ENCODE measurements around the gene TTBK2. TPM values are rescaled to one million over a fixed set of nuclear protein-coding genes. Genes with fewer than 3 reads are reported as not detected.

The TTBK2 gene
- total RNA-seq (2021; ENCODE audit: unreplicated experiment) (17.2 TPM), Bru-seq, nascent RNA (percentile 74 among the genes with signal in this experiment), BruChase-seq, experiment 1, labeled RNA remaining after a 2-hour chase (percentile 73 among the genes with signal in this experiment), BruChase-seq, experiment 2, labeled RNA remaining after a 6-hour chase (percentile 72 among the genes with signal in this experiment)
- polyA plus RNA-seq (2012; ENCODE audit: insufficient read length) = 7.4 TPM
- long read RNA-seq, partial matches to known transcripts = 1 of 9 reads
- long read RNA-seq, other reads (novel, unspliced or antisense) = 8 of 9 reads

GRCh38 chr15:42920519-42921341 is at the start of gene TTBK2:
TSS of gene TTBK2 (minus strand) at chr15:42920778. CDS start at chr15:42878617, 42,161 bp downstream.
- ChIA-PET POLR2A (no interaction called here), CTCF (no interaction called here)
- H3K9me3 ChIP-seq (ENCODE audit: control insufficient read depth, insufficient read depth, low read depth, low read length) = no peaks in the 10 kb centered on the region
- ATAC-seq (peak; percentile 99), DNase-seq (ENCODE audit: low read depth, low spot score) (peak; percentile 95)
- H3K4me3 ChIP-seq (ENCODE audit: low read depth in 2 of 2, low read length in 2 of 2) = peak within 1 kb of the TSS; percentile 78 to 84
- no TSS peak for BruUV-seq (replicated peaks)
- H3K27me3 ChIP-seq (ENCODE audit: control insufficient read depth, insufficient read depth, low read length) = no peaks in the 10 kb centered on the region
- no peaks in the 10 kb centered on the region for H3K36me3 ChIP-seq (ENCODE audit: control insufficient read depth, insufficient read depth, low read length)
- in situ Hi-C loops (cut with HindIII; ENCODE audit: low pct_unique_long_range_greater_than_20kb, low sequenced_read_pairs) (no loop called here), intact Hi-C loops (cut with micrococcal nuclease; ENCODE audit: unreplicated experiment) (no loop called here)
- no peak; the same call in 1 of the 2 replicates for TF ChIP-seq POLR2AphosphoS5 (IDR thresholded peaks at IDR 0.05; ENCODE audit: low read depth, low read length)
- peak; percentile 73; the same call in 1 of the 2 replicates for TF ChIP-seq SIN3A (IDR thresholded peaks at IDR 0.05; ENCODE audit: borderline replicate concordance, insufficient read depth, low read depth, low read length)
- TF ChIP-seq, protein P1, sequence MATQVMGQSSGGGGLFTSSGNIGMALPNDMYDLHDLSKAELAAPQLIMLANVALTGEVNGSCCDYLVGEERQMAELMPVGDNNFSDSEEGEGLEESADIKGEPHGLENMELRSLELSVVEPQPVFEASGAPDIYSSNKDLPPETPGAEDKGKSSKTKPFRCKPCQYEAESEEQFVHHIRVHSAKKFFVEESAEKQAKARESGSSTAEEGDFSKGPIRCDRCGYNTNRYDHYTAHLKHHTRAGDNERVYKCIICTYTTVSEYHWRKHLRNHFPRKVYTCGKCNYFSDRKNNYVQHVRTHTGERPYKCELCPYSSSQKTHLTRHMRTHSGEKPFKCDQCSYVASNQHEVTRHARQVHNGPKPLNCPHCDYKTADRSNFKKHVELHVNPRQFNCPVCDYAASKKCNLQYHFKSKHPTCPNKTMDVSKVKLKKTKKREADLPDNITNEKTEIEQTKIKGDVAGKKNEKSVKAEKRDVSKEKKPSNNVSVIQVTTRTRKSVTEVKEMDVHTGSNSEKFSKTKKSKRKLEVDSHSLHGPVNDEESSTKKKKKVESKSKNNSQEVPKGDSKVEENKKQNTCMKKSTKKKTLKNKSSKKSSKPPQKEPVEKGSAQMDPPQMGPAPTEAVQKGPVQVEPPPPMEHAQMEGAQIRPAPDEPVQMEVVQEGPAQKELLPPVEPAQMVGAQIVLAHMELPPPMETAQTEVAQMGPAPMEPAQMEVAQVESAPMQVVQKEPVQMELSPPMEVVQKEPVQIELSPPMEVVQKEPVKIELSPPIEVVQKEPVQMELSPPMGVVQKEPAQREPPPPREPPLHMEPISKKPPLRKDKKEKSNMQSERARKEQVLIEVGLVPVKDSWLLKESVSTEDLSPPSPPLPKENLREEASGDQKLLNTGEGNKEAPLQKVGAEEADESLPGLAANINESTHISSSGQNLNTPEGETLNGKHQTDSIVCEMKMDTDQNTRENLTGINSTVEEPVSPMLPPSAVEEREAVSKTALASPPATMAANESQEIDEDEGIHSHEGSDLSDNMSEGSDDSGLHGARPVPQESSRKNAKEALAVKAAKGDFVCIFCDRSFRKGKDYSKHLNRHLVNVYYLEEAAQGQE (IDR thresholded peaks at IDR 0.05; ENCODE audit: insufficient read depth in 1 of 2, low read depth in 2 of 2, low read length in 1 of 2) = no peak; a peak in 1 of 4 replicates
- peak; percentile 17; the same call in 1 of the 2 replicates for TF ChIP-seq TCF7L2 (IDR thresholded peaks at IDR 0.05; ENCODE audit: low read depth, low read length)
- no peak for TF ChIP-seq CTCF (IDR thresholded peaks at IDR 0.05)
- peaks cover 6% of the 10 kb centered on the region; the same call in 1 of the 2 replicates for H3K4me1 ChIP-seq (ENCODE audit: control insufficient read depth, insufficient read depth, low read length)
- H3K27ac ChIP-seq (ENCODE audit: low read length) = peak within 1 kb of the TSS; percentile 76

GRCh38 chr15:42964476-42964875 is 43.9 kb upstream of the TTBK2 start:
- H3K4me1 ChIP-seq (ENCODE audit: control insufficient read depth, insufficient read depth, low read length) = no peaks in the 10 kb centered on the region
- H3K27ac ChIP-seq (ENCODE audit: low read length) = no peak overlapping the region
- TF ChIP-seq TCF7L2 (IDR thresholded peaks at IDR 0.05; ENCODE audit: low read depth, low read length) = no peak
- TF ChIP-seq CTCF (IDR thresholded peaks at IDR 0.05) = no peak
- no peak for TF ChIP-seq SIN3A (IDR thresholded peaks at IDR 0.05; ENCODE audit: borderline replicate concordance, insufficient read depth, low read depth, low read length)
- no peak for TF ChIP-seq POLR2AphosphoS5 (IDR thresholded peaks at IDR 0.05; ENCODE audit: low read depth, low read length)
- TF ChIP-seq, protein P1 (IDR thresholded peaks at IDR 0.05; ENCODE audit: insufficient read depth in 1 of 2, low read depth in 2 of 2, low read length in 1 of 2) = no peak
- H3K27me3 ChIP-seq (ENCODE audit: control insufficient read depth, insufficient read depth, low read length) = no peaks in the 10 kb centered on the region
- H3K4me3 ChIP-seq (ENCODE audit: low read depth in 2 of 2, low read length in 2 of 2) = no peak overlapping the region
- intact Hi-C loops (cut with micrococcal nuclease; ENCODE audit: unreplicated experiment) = no loop called here
- POLR2A ChIA-PET = interaction anchor here (0.6 kb wide), 1 partner anchor 230 kb away, joined by 3 read pairs; no protein-coding TSS in a partner anchor
- no TSS peak for BruUV-seq (replicated peaks)
- ATAC-seq (no peak), DNase-seq (ENCODE audit: low read depth, low spot score) (no peak)
- in situ Hi-C loops (cut with HindIII; ENCODE audit: low pct_unique_long_range_greater_than_20kb, low sequenced_read_pairs) = no loop called here
- CTCF ChIA-PET = no interaction called here
- no peaks in the 10 kb centered on the region; the same call in 1 of the 2 replicates for H3K36me3 ChIP-seq (ENCODE audit: control insufficient read depth, insufficient read depth, low read length)
- no peaks in the 10 kb centered on the region for H3K9me3 ChIP-seq (ENCODE audit: control insufficient read depth, insufficient read depth, low read depth, low read length)

Data from Panc1 (cell line).